Chondrocyte (in vitro differentiated cells): ENCODE results near the gene SSH3. TPM values are rescaled to one million over a fixed set of nuclear protein-coding genes. Genes with fewer than 3 reads are reported as not detected.
A peak's percentile ranks its signal among the peaks of the same experiment; 100 is the strongest.

Experiments
- DNase-seq: peaks from one replicate; pipeline ENCODE4 v3.0.0; 2021; ENCODE audit warnings: mixed read lengths, low spot score
- H3K27ac Mint-ChIP-seq: one replicate; pipeline ENCODE4 v1.8.0; 2021; ENCODE audit warnings: mild to moderate bottlenecking, moderate library complexity, mixed read lengths; ENCODE audit not compliant: unreplicated experiment
- H3K27me3 Mint-ChIP-seq: 2 replicates; pipeline ENCODE4 v1.8.0; 2021; ENCODE audit warnings: low read depth, mixed read lengths
- H3K36me3 Mint-ChIP-seq: 2 replicates; pipeline ENCODE4 v1.8.0; 2021; ENCODE audit warnings: low read depth, mixed read lengths
- H3K4me1 Mint-ChIP-seq: 2 replicates; pipeline ENCODE4 v1.8.0; 2021; ENCODE audit warnings: low read depth, mild to moderate bottlenecking, mixed read lengths
- H3K4me3 Mint-ChIP-seq: one replicate; pipeline ENCODE4 v1.8.0; 2021; ENCODE audit warnings: mild to moderate bottlenecking, moderate library complexity, mixed read lengths; ENCODE audit not compliant: unreplicated experiment
- H3K9me3 Mint-ChIP-seq: 2 replicates; pipeline ENCODE4 v1.8.0; 2021; ENCODE audit warnings: low read depth, mixed read lengths
- CTCF ChIP-seq: fragments of 200-600 bp; sonication (generic); IDR thresholded peaks from 2 replicates; pipeline ENCODE4 v1.5.0; 2021; ENCODE audit warnings: antibody characterized with exemption, mild to moderate bottlenecking, moderate library complexity
- total RNA-seq: library from RNA; stranded (reverse); gene quantifications from 3 replicates; pipeline ENCODE4 v1.2.1, GENCODE V29; 2021

Gene SSH3
- total RNA-seq, 1 donor from 2014 or later: 28.4 TPM

GRCh38 chr11:67289651-67290479 is 13.5 kb upstream of the SSH3 start:
- Mint-ChIP-seq H3K4me3 (peak overlapping the region; percentile 97), H3K27me3 (no peaks in the 10 kb centered on the region), H3K27ac (peak overlapping the region; percentile 57), H3K9me3 (no peaks in the 10 kb centered on the region), H3K4me1 (peaks cover 35% of the 10 kb centered on the region), H3K36me3 (peaks cover 5% of the 10 kb centered on the region)
- TF ChIP-seq CTCF: no peak
- DNase-seq: peak; percentile 90

- Mint-ChIP-seq H3K4me3 (no peak overlapping the region), H3K27me3 (no peaks in the 10 kb centered on the region), H3K36me3 (peaks cover 9% of the 10 kb centered on the region), H3K4me1 (peaks cover 35% of the 10 kb centered on the region), H3K27ac (no peak overlapping the region), H3K9me3 (peaks cover 2% of the 10 kb centered on the region)
- DNase-seq: peak; percentile 58
- TF ChIP-seq CTCF: no peak
These were observed 12.5 kb upstream of the SSH3 start for GRCh38 chr11:67290801-67291200.

GRCh38 chr11:67291481-67292381 is 11.6 kb upstream of the SSH3 start:
- peak; percentile 81 for DNase-seq
- Mint-ChIP-seq H3K9me3 (peaks cover 7% of the 10 kb centered on the region), H3K27ac (peak overlapping the region; percentile 60), H3K4me1 (peaks cover 35% of the 10 kb centered on the region), H3K36me3 (peaks cover 16% of the 10 kb centered on the region), H3K4me3 (no peak overlapping the region), H3K27me3 (no peaks in the 10 kb centered on the region)
- no peak for TF ChIP-seq CTCF

GRCh38 chr11:67292671-67293070 is 10.7 kb upstream of the SSH3 start:
- DNase-seq: no peak
- Mint-ChIP-seq H3K4me1 (peaks cover 28% of the 10 kb centered on the region), H3K9me3 (peaks cover 7% of the 10 kb centered on the region), H3K27me3 (no peaks in the 10 kb centered on the region), H3K36me3 (peaks cover 20% of the 10 kb centered on the region), H3K27ac (peak overlapping the region; percentile 60), H3K4me3 (no peak overlapping the region)
- no peak for TF ChIP-seq CTCF

GRCh38 chr11:67293090-67293489 is 10.2 kb upstream of the SSH3 start:
- no peaks in the 10 kb centered on the region for H3K27me3 Mint-ChIP-seq
- no peak for TF ChIP-seq CTCF
- peak overlapping the region; percentile 0 for H3K27ac Mint-ChIP-seq
- DNase-seq: no peak
- peaks cover 24% of the 10 kb centered on the region for H3K4me1 Mint-ChIP-seq
- H3K36me3 Mint-ChIP-seq: peaks cover 21% of the 10 kb centered on the region
- peaks cover 7% of the 10 kb centered on the region for H3K9me3 Mint-ChIP-seq
- no peak overlapping the region for H3K4me3 Mint-ChIP-seq
